GM19239 (cell line): ENCODE data around the gene IFT88.

Experiments used
- DNase-seq: peaks from one replicate; pipeline ENCODE4 v3.0.0; 2011; ENCODE audit warnings: low spot score; ENCODE audit not compliant: insufficient read length
- FAIRE-seq: peaks from 2 replicates; lab custom pipeline; 2011; peaks lifted over from hg19 to GRCh38; lab: Jason Lieb, UNC

Gene IFT88

DNA sequence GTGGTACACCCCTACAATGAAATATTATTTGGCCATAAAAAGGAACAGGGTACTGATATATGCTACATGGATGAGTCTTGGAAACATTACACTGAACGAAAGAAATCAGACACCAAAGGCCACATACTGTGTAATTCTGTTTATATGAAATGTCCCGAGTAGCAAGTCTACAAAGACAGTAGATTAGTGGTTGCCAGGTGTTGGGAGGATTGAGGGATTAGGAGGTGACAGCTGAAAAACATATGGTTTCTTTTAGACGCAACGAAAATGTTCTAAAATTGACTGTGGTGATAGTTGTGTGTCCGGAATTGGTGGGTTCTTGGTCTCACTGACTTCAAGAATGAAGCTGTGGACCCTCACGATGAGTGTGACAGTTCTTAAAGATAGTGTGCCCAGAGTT is 171.7 kb downstream of the IFT88 start:
- FAIRE-seq, result no peak
- no peak for DNase-seq

DNA sequence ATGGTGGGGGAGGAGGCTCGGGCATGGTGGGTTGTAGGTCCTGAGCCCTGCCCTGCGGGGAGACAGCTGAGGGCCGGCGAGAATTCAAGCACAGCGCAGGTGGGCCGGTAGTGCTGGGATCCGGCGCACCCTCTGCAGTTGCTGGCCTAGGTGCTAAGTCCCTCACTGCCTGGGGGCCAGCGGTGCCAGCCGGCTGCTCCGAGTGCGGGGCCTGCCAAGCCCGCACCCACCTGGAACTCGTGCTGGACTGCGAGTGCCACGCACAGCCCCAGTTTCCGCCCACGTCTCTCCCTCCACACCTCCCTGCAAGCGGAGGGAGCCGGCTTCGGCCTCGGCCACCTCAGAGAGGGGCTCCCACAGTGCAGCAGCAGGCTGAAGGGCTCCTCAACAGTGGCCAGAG is 173.1 kb downstream of the IFT88 start:
- FAIRE-seq (no peak), DNase-seq (no peak)
